Mesendoderm (in vitro differentiated cells): ENCODE results near the gene MAS1L.

Source experiments
- DNase-seq: peaks from one replicate; pipeline ENCODE4 v3.0.0; 2013
- H2AK5ac ChIP-seq: 2 replicates; pipeline ENCODE4 v1.6.1; 2013; ENCODE audit warnings: low read length, inconsistent platforms
- H2BK120ac ChIP-seq: 2 replicates; pipeline ENCODE4 v1.6.1; 2013; ENCODE audit warnings: low read depth, mild to moderate bottlenecking, low read length, moderate library complexity, mixed read lengths
- H2BK15ac ChIP-seq: replicated peaks from 2 replicates; pipeline ENCODE4 v1.6.1; 2013; ENCODE audit warnings: low read depth, mild to moderate bottlenecking, moderate library complexity
- H2BK5ac ChIP-seq: 2 replicates; pipeline ENCODE4 v1.6.1; 2013; ENCODE audit warnings: low read length, inconsistent platforms
- H3K18ac ChIP-seq: 2 replicates; pipeline ENCODE4 v1.6.1; 2013; ENCODE audit warnings: mild to moderate bottlenecking, low read length, mixed read lengths
- H3K23ac ChIP-seq: one replicate; pipeline ENCODE4 v1.6.1; 2013; ENCODE audit warnings: low read length
- H3K27ac ChIP-seq: 2 replicates; pipeline ENCODE4 v1.5.1; 2013; ENCODE audit warnings: low read depth, mild to moderate bottlenecking, inconsistent platforms, low read length, moderate library complexity
- H3K27me3 ChIP-seq: 2 replicates; pipeline ENCODE4 v1.6.1; 2013; ENCODE audit warnings: low read length, control low read depth, mild to moderate bottlenecking, inconsistent platforms; ENCODE audit not compliant: insufficient read depth, poor library complexity
- H3K36me3 ChIP-seq: 2 replicates; pipeline ENCODE4 v1.6.1; 2013; ENCODE audit warnings: low read length, inconsistent platforms; ENCODE audit not compliant: control insufficient read depth, insufficient read depth
- H3K4ac ChIP-seq: one replicate; pipeline ENCODE4 v1.6.1; 2013; ENCODE audit warnings: low read depth, mild to moderate bottlenecking, low read length, moderate library complexity
- H3K4me1 ChIP-seq: 2 replicates; pipeline ENCODE4 v1.6.1; 2013; ENCODE audit warnings: low read depth, low read length, inconsistent platforms; ENCODE audit not compliant: control insufficient read depth
- H3K4me2 ChIP-seq: 2 replicates; pipeline ENCODE4 v1.6.1; 2013; ENCODE audit warnings: low read length
- H3K4me3 ChIP-seq: 2 replicates; pipeline ENCODE4 v1.5.1; 2013; ENCODE audit warnings: mild to moderate bottlenecking, low read length
- H3K56ac ChIP-seq: one replicate; pipeline ENCODE4 v1.6.1; 2013; ENCODE audit warnings: low read length
- H3K79me1 ChIP-seq: 2 replicates; pipeline ENCODE4 v1.6.1; 2013; ENCODE audit warnings: low read length, inconsistent platforms
- H3K79me2 ChIP-seq: 2 replicates; pipeline ENCODE4 v1.6.1; 2013; ENCODE audit warnings: mild to moderate bottlenecking, low read length; ENCODE audit not compliant: control insufficient read depth, insufficient read depth
- H3K9ac ChIP-seq: 2 replicates; pipeline ENCODE4 v1.6.1; 2013; ENCODE audit warnings: low read length, inconsistent platforms
- H4K5ac ChIP-seq: one replicate; pipeline ENCODE4 v1.6.1; 2013; ENCODE audit warnings: low read length
- H4K8ac ChIP-seq: one replicate; pipeline ENCODE4 v1.6.1; 2013; ENCODE audit warnings: low read depth, mild to moderate bottlenecking, control low read depth, low read length, moderate library complexity
- WGBS: extraction: QIAGEN DNeasy Blood & Tissue Kit; methylation state at CpG from one replicate; pipeline ENCODE4 v1.1.7; 2013; ENCODE audit warnings: low lambda C conversion rate, missing lambda C conversion rate; ENCODE audit not compliant: insufficient coverage; ENCODE audit errors: extremely low coverage; 5-methylcytosine and 5-hydroxymethylcytosine counted together

The MAS1L gene

DNA sequence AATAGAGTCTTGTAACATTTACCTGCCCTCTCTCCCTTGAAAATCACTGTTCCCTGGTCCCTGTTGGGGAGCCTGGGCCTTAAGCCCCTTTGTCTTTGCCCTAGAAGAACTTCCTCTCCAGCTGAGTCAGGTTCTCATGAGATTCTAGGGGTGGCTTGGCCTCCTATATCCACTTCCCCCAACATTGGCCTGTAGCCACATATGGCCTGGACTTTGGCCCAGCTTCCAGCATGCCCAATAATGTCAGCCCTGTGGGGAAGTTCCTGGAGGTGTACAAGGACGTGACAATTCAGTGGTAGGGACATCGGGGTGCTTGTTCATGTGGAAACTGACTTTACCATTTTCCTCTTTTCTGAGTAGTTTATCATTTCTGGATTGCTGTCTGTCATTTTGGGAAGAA lies 17.2 kb upstream of the MAS1L start:
- no peaks in the 10 kb centered on the region for H3K27me3 ChIP-seq
- no peaks in the 10 kb centered on the region for H3K36me3 ChIP-seq
- no peak overlapping the region for H3K4me3 ChIP-seq
- no peak overlapping the region for H3K18ac ChIP-seq
- WGBS, result no CpG with 5 or more reads among the region's 2 CpGs
- H3K9ac ChIP-seq, result no peak overlapping the region
- H2BK5ac ChIP-seq, result no peak overlapping the region
- no peak overlapping the region for H4K8ac ChIP-seq
- H3K79me1 ChIP-seq, result no peaks in the 10 kb centered on the region
- no peak overlapping the region for H3K23ac ChIP-seq
- no peak overlapping the region for H2AK5ac ChIP-seq
- H2BK120ac ChIP-seq, result no peak overlapping the region
- no peaks in the 10 kb centered on the region for H3K4me1 ChIP-seq
- no peak overlapping the region for H3K56ac ChIP-seq
- H3K27ac ChIP-seq, result no peak overlapping the region
- no peaks in the 10 kb centered on the region for H3K79me2 ChIP-seq
- no peak overlapping the region for H2BK15ac ChIP-seq
- H3K4ac ChIP-seq, result no peak overlapping the region
- H3K4me2 ChIP-seq, result no peak overlapping the region
- DNase-seq, result no peak
- no peak overlapping the region for H4K5ac ChIP-seq

DNA sequence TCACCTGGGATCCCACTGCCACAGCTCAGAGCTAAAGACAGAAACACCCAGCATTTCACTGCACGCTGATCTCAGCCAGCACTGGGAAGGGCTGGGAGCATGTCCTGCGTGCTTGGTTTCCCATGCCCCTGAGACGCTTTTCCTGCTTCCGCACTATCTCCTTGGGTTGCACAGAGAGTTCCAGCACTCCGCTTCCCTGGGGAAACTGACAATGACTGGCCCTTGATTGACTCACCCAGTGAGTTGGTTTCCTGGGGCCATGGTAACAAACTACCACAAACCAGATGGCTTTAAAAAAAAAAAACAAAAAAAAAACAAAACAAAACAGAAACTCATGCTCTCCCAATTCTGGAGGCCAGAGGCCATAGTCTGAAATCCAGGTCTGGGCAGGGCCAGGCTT lies 14.8 kb upstream of the MAS1L start:
- WGBS, result no CpG with 5 or more reads among the region's 5 CpGs
- no peak overlapping the region for H3K27ac ChIP-seq

DNA sequence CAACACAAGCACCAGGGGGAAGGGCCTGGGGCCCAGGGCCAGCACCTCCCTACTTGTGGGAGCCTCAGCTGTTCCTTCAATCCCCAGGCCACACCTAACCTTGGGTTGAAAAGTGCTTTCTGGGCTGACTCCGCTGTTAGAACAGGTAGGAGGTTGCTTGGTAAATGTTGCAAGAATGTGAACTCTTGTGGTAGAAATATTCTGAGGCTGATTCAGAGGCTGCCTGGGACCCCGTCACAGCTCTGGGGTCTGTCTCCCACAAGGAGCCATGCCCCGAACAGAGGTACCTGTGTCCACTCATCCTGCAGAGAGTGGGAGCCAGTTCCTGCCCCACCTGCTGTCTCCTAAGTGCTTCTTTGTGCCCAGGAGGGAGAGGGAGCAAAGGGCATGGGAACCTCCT lies 14.4 kb upstream of the MAS1L start:
- no peak for DNase-seq
- Histone ChIP-seq H3K79me1 (no peaks in the 10 kb centered on the region), H3K4me2 (no peak overlapping the region), H4K5ac (no peak overlapping the region), H3K56ac (no peak overlapping the region), H3K18ac (no peak overlapping the region), H3K23ac (no peak overlapping the region), H2BK120ac (no peak overlapping the region), H3K27ac (no peak overlapping the region), H4K8ac (no peak overlapping the region), H3K36me3 (no peaks in the 10 kb centered on the region), H2BK15ac (no peak overlapping the region), H2BK5ac (no peak overlapping the region), H3K4me3 (no peak overlapping the region), H3K9ac (no peak overlapping the region), H3K27me3 (no peaks in the 10 kb centered on the region), H3K79me2 (no peaks in the 10 kb centered on the region), H2AK5ac (no peak overlapping the region), H3K4ac (no peak overlapping the region), H3K4me1 (no peaks in the 10 kb centered on the region)
- WGBS, result no CpG with 5 or more reads among the region's 3 CpGs

More for the DNA sequence above, 14.8 kb upstream of the MAS1L start:
- Histone ChIP-seq H3K4me1 (no peaks in the 10 kb centered on the region), H3K27me3 (no peaks in the 10 kb centered on the region), H3K79me2 (no peaks in the 10 kb centered on the region), H3K23ac (no peak overlapping the region), H2AK5ac (no peak overlapping the region), H3K36me3 (no peaks in the 10 kb centered on the region), H3K4me3 (no peak overlapping the region), H3K9ac (no peak overlapping the region), H4K5ac (no peak overlapping the region), H2BK120ac (no peak overlapping the region), H3K4ac (no peak overlapping the region), H4K8ac (no peak overlapping the region), H3K4me2 (no peak overlapping the region), H2BK15ac (no peak overlapping the region), H3K56ac (no peak overlapping the region), H3K18ac (no peak overlapping the region), H3K79me1 (no peaks in the 10 kb centered on the region), H2BK5ac (no peak overlapping the region)
- no peak for DNase-seq

DNA sequence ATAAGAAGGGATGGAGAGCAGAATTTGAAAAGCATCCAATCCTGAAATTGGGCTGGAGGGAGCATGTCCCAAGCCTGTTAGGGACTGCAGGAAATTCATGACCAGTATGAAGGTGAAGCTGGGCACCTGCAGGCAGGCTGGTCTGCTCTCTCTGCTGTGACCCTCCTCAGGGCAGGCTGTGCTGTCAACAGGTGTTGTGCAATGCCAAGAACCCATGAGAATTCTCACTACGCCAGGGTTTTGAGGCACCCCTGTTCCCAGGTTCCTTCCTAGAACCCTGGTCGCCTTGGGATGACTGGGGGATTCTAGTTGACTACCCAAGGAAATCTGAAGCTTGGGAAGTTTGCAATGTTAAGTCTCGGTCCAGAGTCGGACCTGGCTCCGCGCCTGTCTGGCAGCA lies 13.3 kb upstream of the MAS1L start:
- H3K18ac ChIP-seq, result no peak overlapping the region
- H3K27me3 ChIP-seq, result no peaks in the 10 kb centered on the region
- H3K79me1 ChIP-seq, result no peaks in the 10 kb centered on the region
- no peak overlapping the region for H2BK5ac ChIP-seq
- H3K36me3 ChIP-seq, result no peaks in the 10 kb centered on the region
- H2AK5ac ChIP-seq, result no peak overlapping the region
- no peak overlapping the region for H3K23ac ChIP-seq
- H3K4ac ChIP-seq, result no peak overlapping the region
- H3K9ac ChIP-seq, result no peak overlapping the region
- H3K4me1 ChIP-seq, result no peaks in the 10 kb centered on the region
- no peaks in the 10 kb centered on the region for H3K79me2 ChIP-seq
- no peak overlapping the region for H4K5ac ChIP-seq
- H3K27ac ChIP-seq, result no peak overlapping the region
- H4K8ac ChIP-seq, result no peak overlapping the region
- no peak overlapping the region for H3K4me2 ChIP-seq
- no peak for DNase-seq
- WGBS, result no CpG with 5 or more reads among the region's 6 CpGs
- no peak overlapping the region for H2BK120ac ChIP-seq
- no peak overlapping the region for H3K56ac ChIP-seq
- H2BK15ac ChIP-seq, result no peak overlapping the region
- no peak overlapping the region for H3K4me3 ChIP-seq

DNA sequence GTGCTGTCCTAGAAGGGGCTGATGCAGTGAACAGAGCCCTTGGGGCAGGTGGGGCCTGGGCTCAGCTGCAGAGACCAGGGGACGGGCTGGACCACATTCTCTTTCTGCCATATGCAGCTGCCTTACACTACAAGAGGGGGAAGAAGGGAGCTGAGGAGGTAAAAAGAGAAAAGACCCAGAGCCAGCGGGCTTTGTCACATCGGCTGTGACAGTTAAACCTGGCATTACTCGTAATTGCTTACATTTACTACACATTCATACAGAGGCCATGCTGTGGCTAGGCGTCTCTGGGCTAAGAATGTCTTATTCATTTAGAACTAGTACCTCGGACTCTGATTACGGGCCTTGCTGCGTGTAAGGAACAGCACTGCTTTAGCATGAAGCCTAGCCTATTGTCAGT lies 12.8 kb upstream of the MAS1L start:
- Histone ChIP-seq H3K27me3 (no peaks in the 10 kb centered on the region), H3K4me1 (no peaks in the 10 kb centered on the region), H2AK5ac (no peak overlapping the region), H2BK15ac (no peak overlapping the region), H3K4ac (no peak overlapping the region), H3K36me3 (no peaks in the 10 kb centered on the region), H3K4me3 (no peak overlapping the region), H3K9ac (no peak overlapping the region), H4K8ac (no peak overlapping the region), H3K23ac (no peak overlapping the region), H4K5ac (no peak overlapping the region), H3K79me1 (no peaks in the 10 kb centered on the region), H3K18ac (no peak overlapping the region), H3K79me2 (no peaks in the 10 kb centered on the region), H3K56ac (no peak overlapping the region), H3K27ac (no peak overlapping the region), H2BK5ac (no peak overlapping the region), H3K4me2 (no peak overlapping the region), H2BK120ac (no peak overlapping the region)
- WGBS, result no CpG with 5 or more reads among the region's 8 CpGs
- DNase-seq, result no peak

DNA sequence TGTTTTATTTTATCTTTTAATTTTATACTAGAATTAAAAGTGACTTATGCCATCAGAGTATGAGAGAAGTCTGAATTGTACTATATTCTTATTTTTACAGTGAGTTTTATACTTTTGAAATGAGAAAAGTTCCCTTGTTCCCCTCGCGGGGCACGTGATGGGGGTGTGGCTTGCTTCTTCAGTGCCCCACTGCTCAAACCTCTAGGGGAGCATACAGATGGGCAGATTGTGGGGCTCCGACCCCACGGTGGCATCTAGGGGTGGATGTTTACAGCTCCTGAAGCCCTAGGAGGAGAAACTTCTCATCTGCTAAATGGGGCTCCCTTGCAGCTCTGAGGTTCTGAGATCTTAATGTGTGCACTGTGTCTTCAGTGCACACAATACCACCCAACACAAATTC lies 11.9 kb upstream of the MAS1L start:
- Histone ChIP-seq H2BK120ac (no peak overlapping the region), H3K23ac (no peak overlapping the region), H3K4ac (no peak overlapping the region), H2BK5ac (no peak overlapping the region), H2BK15ac (no peak overlapping the region), H3K27me3 (no peaks in the 10 kb centered on the region), H4K5ac (no peak overlapping the region), H3K79me2 (no peaks in the 10 kb centered on the region), H3K4me3 (no peak overlapping the region), H3K18ac (no peak overlapping the region), H2AK5ac (no peak overlapping the region), H4K8ac (no peak overlapping the region), H3K27ac (no peak overlapping the region), H3K56ac (no peak overlapping the region), H3K79me1 (no peaks in the 10 kb centered on the region), H3K36me3 (no peaks in the 10 kb centered on the region), H3K4me1 (no peaks in the 10 kb centered on the region), H3K4me2 (no peak overlapping the region), H3K9ac (no peak overlapping the region)
- no CpG with 5 or more reads among the region's 5 CpGs for WGBS
- no peak for DNase-seq
